Activated CD8-positive, alpha-beta memory T cell treated with anti-CD3 and anti-CD28 coated beads, Interleukin-2, amount 50 U/mL, for 48 hours (primary cell): Measurements from ENCODE around the gene KAT6B.
"Not testable (repeated sequence)": the region's sequence is repeated elsewhere in the genome, so short reads cannot be mapped to it uniquely, and the experiment has no call there.

Experiments
- DNase-seq: peaks from one replicate; pipeline ENCODE4 v3.0.0-alpha.2; 2020

The KAT6B gene

GRCh38 chr10:74863551-74863950 is 37.2 kb downstream of the KAT6B start:
- no peak for DNase-seq

DNA sequence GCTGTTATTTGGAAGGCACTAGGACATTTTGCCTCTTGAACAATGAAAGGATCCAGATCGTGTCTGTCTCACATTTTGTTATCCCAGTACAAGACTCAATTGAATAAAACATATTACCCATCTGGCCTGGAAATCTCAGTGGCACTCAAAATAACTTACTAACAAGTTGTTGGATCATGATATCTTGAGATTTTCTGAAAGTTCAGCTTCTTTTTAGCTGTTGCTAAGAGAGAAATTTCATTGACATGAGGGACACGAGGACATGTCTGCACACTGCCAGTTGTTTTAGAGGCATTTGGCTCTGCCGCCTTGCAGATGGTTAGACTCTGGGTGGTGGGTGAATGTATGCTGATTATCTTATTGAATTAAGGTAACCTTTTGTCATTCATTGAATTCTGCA is 41.0 kb downstream of the KAT6B start:
- no peak for DNase-seq

DNA sequence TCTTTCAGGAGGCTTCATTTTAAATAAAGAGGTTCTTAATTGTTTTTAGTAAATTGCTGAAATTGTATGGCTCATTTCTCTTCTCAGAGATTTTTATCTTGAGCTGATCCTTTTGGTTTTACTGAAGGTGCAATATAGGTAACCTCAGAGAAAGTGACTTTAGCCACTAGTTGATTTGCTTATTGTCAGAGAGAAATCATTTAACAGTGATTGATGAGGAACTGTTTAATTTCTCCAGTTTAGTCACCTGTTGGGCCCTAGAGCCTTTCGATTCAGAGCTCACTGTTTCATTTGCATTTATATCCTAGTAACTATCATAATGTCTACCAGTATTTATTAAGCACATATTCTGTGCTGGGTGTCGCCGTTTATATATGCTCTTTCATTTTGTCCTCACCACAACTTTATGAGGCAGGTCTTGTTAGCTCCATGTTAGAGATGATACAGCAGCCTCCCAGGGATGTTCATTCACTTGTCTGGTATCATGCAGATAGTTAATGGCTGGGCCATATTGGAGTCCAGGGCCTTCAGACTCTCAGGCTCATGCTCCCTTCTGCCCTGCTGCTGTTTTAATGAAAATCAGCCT is 42.1 kb downstream of the KAT6B start:
- no peak for DNase-seq

DNA sequence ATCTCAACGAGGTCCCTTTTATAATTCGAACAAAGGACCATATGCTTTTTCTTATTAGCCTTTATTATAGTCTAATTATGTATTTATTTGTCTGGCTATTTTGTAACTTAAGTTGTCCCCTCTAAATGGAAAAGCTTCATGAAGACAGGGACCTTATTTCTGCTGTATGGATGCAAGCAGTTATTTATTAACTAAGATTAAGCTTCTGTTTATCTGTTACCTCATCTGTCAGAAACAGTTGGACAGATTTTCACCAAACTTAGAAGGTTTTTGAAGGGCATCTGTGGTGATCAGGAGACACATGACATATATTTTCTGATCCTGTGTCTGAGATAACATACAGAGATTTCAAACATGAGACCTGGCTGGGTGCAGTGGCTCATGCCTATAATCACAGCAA is 43.2 kb downstream of the KAT6B start:
- no peak for DNase-seq

- DNase-seq, result no peak
Measured at GRCh38 chr10:74870191-74870590, 43.8 kb downstream of the KAT6B start.

DNA sequence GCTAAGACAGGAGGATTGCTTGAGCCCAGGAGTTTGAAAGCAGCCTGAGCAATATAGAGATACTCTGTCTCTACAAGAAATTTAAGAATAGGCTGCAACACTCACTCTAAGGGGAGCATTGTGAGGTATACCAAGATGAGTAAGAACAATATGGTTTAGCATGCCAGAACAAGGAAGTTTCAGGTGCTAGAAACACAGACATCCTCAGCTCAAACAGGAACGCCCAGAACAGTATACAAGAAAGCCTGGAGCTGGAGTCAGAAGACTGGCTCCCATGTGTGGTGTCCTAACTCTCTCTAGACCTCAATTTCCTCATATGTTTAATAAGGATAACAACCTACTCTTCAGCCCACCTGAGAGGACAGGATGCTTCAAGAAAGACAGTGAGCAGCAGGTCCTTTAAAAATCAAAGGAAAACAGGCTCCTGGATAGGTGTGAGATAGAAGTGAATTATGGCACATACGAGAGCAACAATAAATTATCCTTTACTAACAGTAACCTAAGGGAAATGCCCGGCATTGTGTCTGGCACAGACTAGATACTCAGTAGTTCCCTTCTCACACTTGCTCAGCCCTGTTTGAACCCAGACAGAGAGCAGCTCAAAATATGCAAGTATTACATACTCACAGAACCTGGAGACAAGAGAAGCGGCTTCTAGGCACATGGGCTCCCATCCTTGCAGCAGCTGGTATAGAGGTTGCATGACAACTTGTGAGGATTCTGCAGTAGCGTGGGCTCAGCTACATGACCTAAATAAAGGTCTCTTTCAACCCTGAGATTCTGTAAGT is 45.4 kb downstream of the KAT6B start:
- DNase-seq, result no peak

DNA sequence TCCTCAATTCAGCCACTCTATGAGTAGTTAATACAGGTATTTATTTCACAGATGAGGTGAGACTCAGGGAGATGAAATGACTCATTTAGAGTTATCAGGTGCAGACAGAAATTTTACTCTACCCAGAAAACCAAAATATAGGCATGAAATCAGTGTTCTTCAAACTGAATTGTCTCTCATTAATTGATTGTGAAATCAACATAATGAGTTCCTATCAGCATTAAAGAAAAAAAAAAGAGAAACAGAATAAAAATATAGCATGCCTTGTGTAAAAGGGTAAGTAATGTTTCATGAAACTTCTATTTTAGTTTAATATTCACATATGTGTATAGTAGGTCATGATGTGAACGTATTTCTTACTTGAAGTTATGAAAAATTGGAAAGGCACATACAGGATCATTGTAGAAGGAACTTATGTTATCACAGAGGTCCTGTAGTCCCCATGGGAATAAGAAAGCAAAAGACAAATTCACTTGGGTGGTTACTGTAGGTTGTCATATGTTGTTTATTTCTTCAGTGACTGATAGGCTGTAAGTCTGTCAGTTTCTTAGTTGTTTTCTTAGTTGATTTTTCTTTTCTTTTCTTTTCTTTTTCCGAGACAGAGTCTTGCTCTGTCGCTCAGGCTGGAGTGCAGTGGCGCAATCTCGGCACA is 47.5 kb downstream of the KAT6B start:
- no peak for DNase-seq

DNA sequence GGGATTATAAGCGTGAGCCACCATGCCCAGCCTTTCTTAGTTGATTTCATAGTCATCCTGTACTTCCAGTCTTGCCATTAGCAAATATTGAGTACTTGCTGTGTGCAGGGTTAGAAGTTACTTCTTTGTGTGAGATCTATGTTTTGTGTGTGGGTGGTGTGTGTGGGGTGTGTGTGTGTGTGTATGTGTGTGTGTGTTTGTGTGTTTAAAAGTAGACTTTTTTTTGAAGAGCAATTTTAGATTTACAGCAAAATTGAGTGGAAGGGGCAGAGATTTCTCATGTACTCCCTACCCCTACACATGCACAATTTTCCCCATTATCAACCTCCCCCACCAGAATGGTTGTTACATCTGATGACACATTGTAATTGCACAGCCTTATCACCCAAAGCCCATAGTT is 48.2 kb downstream of the KAT6B start:
- no peak for DNase-seq

- no peak for DNase-seq
Measured at GRCh38 chr10:74875068-74875467, 48.7 kb downstream of the KAT6B start.

- no peak for DNase-seq
Measured at GRCh38 chr10:74875966-74876365, 49.6 kb downstream of the KAT6B start.

- not testable (repeated sequence) for DNase-seq
Measured at GRCh38 chr10:74877054-74877453, 50.7 kb downstream of the KAT6B start.

DNA sequence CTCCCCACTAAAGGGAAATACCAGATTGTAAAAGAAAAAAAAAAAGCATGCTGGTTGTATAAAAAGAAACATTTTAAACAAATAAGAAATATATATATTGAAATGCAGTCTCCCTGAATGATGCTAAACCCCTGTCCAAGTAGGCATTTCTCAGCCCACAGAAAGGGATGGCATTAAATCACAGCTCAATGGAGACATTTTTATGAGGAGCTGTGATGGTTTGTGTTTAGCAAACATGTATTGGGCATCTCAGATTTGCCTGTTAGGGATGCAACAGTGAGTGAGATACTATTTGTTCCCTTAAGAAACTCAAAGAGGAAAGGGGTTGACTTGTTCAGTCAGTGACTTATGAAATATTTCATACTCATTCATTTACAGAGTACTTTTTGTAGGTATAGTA is 51.5 kb downstream of the KAT6B start:
- DNase-seq, result no peak

DNA sequence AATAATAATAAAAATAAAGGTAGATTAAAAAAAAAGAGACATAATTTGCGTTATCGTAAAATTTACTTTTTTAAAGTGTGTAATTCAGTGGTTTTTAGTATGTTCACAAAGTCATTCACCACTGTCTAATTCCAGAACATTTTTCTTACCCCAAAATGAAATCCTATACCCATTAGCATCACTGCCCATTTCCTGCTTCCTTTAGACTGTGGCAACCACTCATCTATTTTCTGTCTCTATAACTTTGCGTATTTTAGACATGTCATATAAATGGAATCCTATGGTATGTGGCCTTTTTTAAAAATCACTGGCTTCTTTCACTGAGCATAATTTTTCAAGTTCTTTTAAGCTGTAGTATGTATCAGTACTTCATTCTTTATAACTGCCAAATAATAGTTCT is 53.6 kb downstream of the KAT6B start:
- DNase-seq, result no peak

- no peak for DNase-seq
Measured at GRCh38 chr10:74881253-74881884, 55.0 kb downstream of the KAT6B start.

GRCh38 chr10:74882427-74882826 is 56.0 kb downstream of the KAT6B start:
- no peak for DNase-seq

- no peak for DNase-seq
Measured at GRCh38 chr10:74882831-74883230, 56.4 kb downstream of the KAT6B start.

DNA sequence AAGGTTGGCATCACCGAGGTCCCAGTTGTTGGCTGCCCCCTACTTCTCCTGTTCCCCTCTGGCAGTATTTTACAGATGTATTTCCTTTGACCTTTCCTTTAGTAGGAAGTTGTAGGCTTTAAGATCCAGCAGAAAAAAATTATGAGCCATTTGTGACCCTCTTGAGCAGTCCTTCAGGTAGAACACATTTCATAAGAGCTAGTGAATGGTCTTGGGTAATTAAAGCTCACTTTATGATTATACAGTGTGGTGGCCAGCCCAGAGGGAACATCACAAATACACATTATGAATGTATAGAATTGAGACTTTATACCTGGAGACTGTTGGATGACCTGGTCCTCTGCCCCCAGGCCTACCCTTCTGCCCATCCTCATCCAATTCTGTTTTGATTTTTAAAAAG is 57.0 kb downstream of the KAT6B start:
- no peak for DNase-seq

GRCh38 chr10:74887614-74888284 is 61.3 kb downstream of the KAT6B start:
- DNase-seq, result no peak

DNA sequence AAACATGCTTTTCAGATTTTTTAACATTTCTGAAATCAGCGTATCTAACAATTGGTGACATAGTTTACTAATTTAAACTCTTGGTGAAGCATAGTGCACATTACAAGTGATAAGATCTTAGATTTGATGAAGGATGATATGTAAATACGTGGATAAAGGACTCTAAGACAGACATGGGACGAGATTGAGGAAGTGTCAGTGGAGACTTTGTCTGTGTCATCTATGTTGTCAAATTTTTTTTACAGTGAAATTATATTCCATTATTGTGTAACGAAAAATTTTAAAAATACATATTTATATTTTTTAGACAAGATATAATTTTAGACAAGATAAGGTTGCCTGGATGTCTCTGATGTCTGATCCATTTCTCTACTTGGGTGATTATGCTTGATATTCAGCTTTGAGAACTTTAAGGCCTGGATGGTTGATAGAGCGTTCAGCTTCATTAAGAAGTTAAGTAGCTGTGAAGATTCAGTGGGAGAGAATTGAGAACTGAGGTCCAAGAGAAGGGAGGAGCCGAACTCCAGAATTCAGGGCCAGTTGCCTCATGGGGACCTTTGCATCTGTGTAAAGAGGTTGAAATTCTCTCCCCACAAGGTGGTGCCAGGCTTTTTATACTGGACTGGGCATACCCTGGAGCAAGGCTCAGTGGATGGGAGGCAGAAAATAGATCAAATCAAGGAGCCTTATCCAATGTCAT is 62.7 kb downstream of the KAT6B start:
- DNase-seq, result no peak

DNA sequence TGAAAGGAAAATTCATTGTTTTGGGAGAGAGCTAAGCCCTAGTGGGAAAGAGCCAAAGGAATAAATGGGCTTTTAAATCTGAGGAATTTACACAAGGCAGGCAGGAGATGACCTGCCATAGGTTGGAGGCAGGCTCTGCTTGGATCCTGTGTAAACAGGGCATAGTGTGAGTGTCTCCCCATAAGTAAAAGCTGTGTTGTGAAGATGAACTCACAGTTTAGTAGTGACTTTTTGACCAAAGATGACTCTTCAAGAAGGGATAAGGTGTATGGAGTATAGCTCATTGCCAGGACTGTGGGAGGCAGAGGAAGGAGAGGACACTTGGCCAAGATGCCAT is 63.2 kb downstream of the KAT6B start:
- DNase-seq, result no peak

DNA sequence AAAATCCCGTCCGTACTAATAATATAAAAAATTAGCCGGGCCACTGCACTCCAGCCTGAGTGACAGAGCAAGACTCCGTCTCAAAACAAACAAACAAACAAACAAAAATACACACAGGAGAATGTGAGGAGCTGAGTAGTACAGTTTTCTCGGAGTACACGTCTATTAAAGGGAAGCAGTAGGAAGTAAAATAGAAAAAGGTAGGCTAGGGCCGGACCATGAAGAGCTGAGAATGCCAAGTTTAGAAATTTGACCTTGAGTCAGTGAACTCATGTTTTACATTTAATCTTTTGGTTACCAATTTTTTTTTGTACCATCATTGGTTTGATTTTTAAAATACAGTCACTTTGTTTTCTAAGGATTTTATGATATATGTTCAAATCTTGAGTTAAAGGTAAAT is 64.1 kb downstream of the KAT6B start:
- no peak for DNase-seq

- no peak for DNase-seq
Measured at GRCh38 chr10:74891053-74891452, 64.7 kb downstream of the KAT6B start.

DNA sequence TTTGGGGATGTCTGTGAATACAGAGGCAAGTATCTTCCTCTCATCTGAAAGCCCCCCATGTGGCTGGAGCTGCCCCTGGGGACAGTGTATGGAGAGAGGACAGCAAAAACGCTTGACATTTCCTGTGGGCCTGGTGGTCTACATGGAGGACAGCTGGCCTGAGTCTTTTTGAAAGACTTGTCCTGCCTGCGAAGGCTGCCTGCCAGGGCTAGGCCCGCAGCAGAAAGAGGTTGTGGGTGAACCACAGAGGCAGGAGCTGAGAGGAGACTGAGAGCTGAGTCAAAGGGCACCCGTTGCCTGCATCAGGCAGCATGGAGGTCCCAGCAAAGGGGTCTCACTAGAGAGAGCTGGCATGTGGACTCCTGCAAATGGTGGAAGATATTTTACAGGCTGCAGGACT is 66.4 kb downstream of the KAT6B start:
- DNase-seq, result no peak
